Dendritic cell treated with granulocyte-macrophage colony-stimulating factor and Interleukin-4, amounts not matched to agents 40 ng/mL and 50 ng/mL, for 4 days (primary cell): ENCODE results near the gene TNK2.
"Not testable (repeated sequence)": the region's sequence is repeated elsewhere in the genome, so short reads cannot be mapped to it uniquely, and the experiment has no call there.

Experiments used
- H3K27ac Mint-ChIP-seq: one replicate; pipeline ENCODE4 v1.8.0; 2022; ENCODE audit warnings: mild to moderate bottlenecking, mixed read lengths
- H3K27me3 Mint-ChIP-seq: one replicate; pipeline ENCODE4 v1.8.0; 2022; ENCODE audit warnings: mild to moderate bottlenecking, mixed read lengths
- H3K36me3 Mint-ChIP-seq: one replicate; pipeline ENCODE4 v1.8.0; 2022; ENCODE audit warnings: low read depth, mixed read lengths
- H3K4me1 Mint-ChIP-seq: one replicate; pipeline ENCODE4 v1.8.0; 2022; ENCODE audit warnings: low read depth, mixed read lengths
- H3K4me3 Mint-ChIP-seq: one replicate; pipeline ENCODE4 v1.8.0; 2022; ENCODE audit warnings: mild to moderate bottlenecking, moderate library complexity, mixed read lengths
- H3K9me3 Mint-ChIP-seq: one replicate; pipeline ENCODE4 v1.8.0; 2022; ENCODE audit warnings: mixed read lengths
- intact Hi-C: fragments of 100-400 bp; cut with micrococcal nuclease; formaldehyde crosslinking; loops from one replicate; pipeline ENCODE4 v1.15.0; 2022

The TNK2 gene

GRCh38 chr3:195879416-195880036 is 28.8 kb downstream of the TNK2 start:
- H3K9me3 Mint-ChIP-seq, result no peaks in the 10 kb centered on the region
- H3K4me3 Mint-ChIP-seq, result no peak overlapping the region
- intact Hi-C loops, result no loop called here
- no peak overlapping the region for H3K27ac Mint-ChIP-seq
- H3K36me3 Mint-ChIP-seq, result peaks cover 89% of the 10 kb centered on the region
- no peaks in the 10 kb centered on the region for H3K27me3 Mint-ChIP-seq
- peaks cover 44% of the 10 kb centered on the region for H3K4me1 Mint-ChIP-seq

- Mint-ChIP-seq H3K4me3 (no peak overlapping the region), H3K27me3 (no peaks in the 10 kb centered on the region), H3K9me3 (no peaks in the 10 kb centered on the region), H3K4me1 (peaks cover 44% of the 10 kb centered on the region), H3K36me3 (peaks cover 88% of the 10 kb centered on the region), H3K27ac (peak overlapping the region; percentile 59)
- intact Hi-C loops, result no loop called here
These were observed 29.7 kb downstream of the TNK2 start for GRCh38 chr3:195878424-195879274.

- no peaks in the 10 kb centered on the region for H3K27me3 Mint-ChIP-seq
- H3K4me3 Mint-ChIP-seq, result no peak overlapping the region
- H3K36me3 Mint-ChIP-seq, result peaks cover 88% of the 10 kb centered on the region
- intact Hi-C loops, result no loop called here
- no peaks in the 10 kb centered on the region for H3K9me3 Mint-ChIP-seq
- H3K27ac Mint-ChIP-seq, result peak overlapping the region; percentile 59
- H3K4me1 Mint-ChIP-seq, result peaks cover 44% of the 10 kb centered on the region
These were observed 30.5 kb downstream of the TNK2 start for GRCh38 chr3:195877767-195878423.

- intact Hi-C loops, result no loop called here
- Mint-ChIP-seq H3K9me3 (no peaks in the 10 kb centered on the region), H3K36me3 (peaks cover 88% of the 10 kb centered on the region), H3K27me3 (no peaks in the 10 kb centered on the region), H3K27ac (peak overlapping the region; percentile 59), H3K4me3 (no peak overlapping the region), H3K4me1 (peaks cover 44% of the 10 kb centered on the region)
These were observed 31.1 kb downstream of the TNK2 start for GRCh38 chr3:195877136-195877715.

GRCh38 chr3:195876297-195877064 is 31.9 kb downstream of the TNK2 start:
- no peaks in the 10 kb centered on the region for H3K9me3 Mint-ChIP-seq

GRCh38 chr3:195875482-195876236 is 32.7 kb downstream of the TNK2 start:
- Mint-ChIP-seq H3K27me3 (no peaks in the 10 kb centered on the region), H3K4me3 (no peak overlapping the region), H3K27ac (peak overlapping the region; percentile 28), H3K4me1 (peaks cover 44% of the 10 kb centered on the region), H3K36me3 (peaks cover 91% of the 10 kb centered on the region), H3K9me3 (no peaks in the 10 kb centered on the region)
- intact Hi-C loops, result no loop called here

More at GRCh38 chr3:195876297-195877064, 31.9 kb downstream of the TNK2 start:
- Mint-ChIP-seq H3K4me3 (no peak overlapping the region), H3K27me3 (no peaks in the 10 kb centered on the region), H3K27ac (peak overlapping the region; percentile 59), H3K36me3 (peaks cover 88% of the 10 kb centered on the region), H3K4me1 (peaks cover 44% of the 10 kb centered on the region)
- intact Hi-C loops, result no loop called here

GRCh38 chr3:195873971-195874370 is 34.4 kb downstream of the TNK2 start:
- H3K27ac Mint-ChIP-seq, result no peak overlapping the region
- peaks cover 93% of the 10 kb centered on the region for H3K36me3 Mint-ChIP-seq
- H3K9me3 Mint-ChIP-seq, result no peaks in the 10 kb centered on the region
- intact Hi-C loops, result no loop called here
- H3K4me3 Mint-ChIP-seq, result no peak overlapping the region
- peaks cover 31% of the 10 kb centered on the region for H3K4me1 Mint-ChIP-seq
- H3K27me3 Mint-ChIP-seq, result no peaks in the 10 kb centered on the region

- Mint-ChIP-seq H3K27ac (no peak overlapping the region), H3K27me3 (no peaks in the 10 kb centered on the region), H3K4me1 (peaks cover 25% of the 10 kb centered on the region), H3K4me3 (no peak overlapping the region), H3K36me3 (peaks cover 93% of the 10 kb centered on the region), H3K9me3 (no peaks in the 10 kb centered on the region)
- intact Hi-C loops, result no loop called here
These were observed 35.0 kb downstream of the TNK2 start for GRCh38 chr3:195873281-195873887.

GRCh38 chr3:195872800-195873199 is 35.6 kb downstream of the TNK2 start:
- peaks cover 19% of the 10 kb centered on the region for H3K4me1 Mint-ChIP-seq

GRCh38 chr3:195872097-195872496 is 36.3 kb downstream of the TNK2 start:
- H3K4me1 Mint-ChIP-seq, result peaks cover 12% of the 10 kb centered on the region
- H3K36me3 Mint-ChIP-seq, result peaks cover 93% of the 10 kb centered on the region
- no peaks in the 10 kb centered on the region for H3K9me3 Mint-ChIP-seq
- H3K27ac Mint-ChIP-seq, result no peak overlapping the region
- H3K4me3 Mint-ChIP-seq, result no peak overlapping the region
- intact Hi-C loops, result no loop called here
- no peaks in the 10 kb centered on the region for H3K27me3 Mint-ChIP-seq

More at GRCh38 chr3:195872800-195873199, 35.6 kb downstream of the TNK2 start:
- peaks cover 93% of the 10 kb centered on the region for H3K36me3 Mint-ChIP-seq
- H3K9me3 Mint-ChIP-seq, result no peaks in the 10 kb centered on the region
- no peaks in the 10 kb centered on the region for H3K27me3 Mint-ChIP-seq
- no peak overlapping the region for H3K27ac Mint-ChIP-seq
- intact Hi-C loops, result no loop called here
- no peak overlapping the region for H3K4me3 Mint-ChIP-seq

- H3K27me3 Mint-ChIP-seq, H3K27ac Mint-ChIP-seq, H3K4me3 Mint-ChIP-seq, H3K4me1 Mint-ChIP-seq, intact Hi-C loops, H3K9me3 Mint-ChIP-seq: not testable (repeated sequence)
- peaks cover 93% of the 10 kb centered on the region for H3K36me3 Mint-ChIP-seq
These were observed 36.7 kb downstream of the TNK2 start for GRCh38 chr3:195871686-195872085.

- no peaks in the 10 kb centered on the region for H3K27me3 Mint-ChIP-seq
- H3K4me3 Mint-ChIP-seq, result no peak overlapping the region
- H3K27ac Mint-ChIP-seq, result no peak overlapping the region
- H3K9me3 Mint-ChIP-seq, result no peaks in the 10 kb centered on the region
- intact Hi-C loops, result no loop called here
- peaks cover under 1% of the 10 kb centered on the region for H3K4me1 Mint-ChIP-seq
- peaks cover 93% of the 10 kb centered on the region for H3K36me3 Mint-ChIP-seq
These were observed 37.4 kb downstream of the TNK2 start for GRCh38 chr3:195870937-195871336.
